Memory B cell (primary cell): ENCODE data around the gene ZNF331.

Experiments used
- ATAC-seq: fragments of 150-1000 bp; cut with Tn5 transposase; 2 replicates; pipeline ENCODE4 v1.10.0; 2021; ENCODE audit warnings: low read depth, mild to moderate bottlenecking, moderate library complexity
- DNase-seq, 2 donors: peaks; one replicate each; pipeline ENCODE4 v3.0.0; 2022; ENCODE audit warnings: low spot score in 2 of 2
- H3K27ac Mint-ChIP-seq: one replicate; pipeline ENCODE4 v1.8.0; 2022; ENCODE audit warnings: mild to moderate bottlenecking, moderate library complexity, mixed read lengths
- H3K27me3 Mint-ChIP-seq: one replicate; pipeline ENCODE4 v1.8.0; 2022; ENCODE audit warnings: mixed read lengths
- H3K36me3 Mint-ChIP-seq: one replicate; pipeline ENCODE4 v1.8.0; 2022; ENCODE audit warnings: mild to moderate bottlenecking, mixed read lengths
- H3K4me1 Mint-ChIP-seq: one replicate; pipeline ENCODE4 v1.8.0; 2022; ENCODE audit warnings: mixed read lengths
- H3K4me3 Mint-ChIP-seq: one replicate; pipeline ENCODE4 v1.8.0; 2022; ENCODE audit warnings: mild to moderate bottlenecking, moderate library complexity, mixed read lengths
- H3K9me3 Mint-ChIP-seq: one replicate; pipeline ENCODE4 v1.8.0; 2022; ENCODE audit warnings: mixed read lengths

The ZNF331 gene

GRCh38 chr19:53608381-53608780 is 70.4 kb downstream of the ZNF331 start:
- Mint-ChIP-seq H3K27me3 (no peaks in the 10 kb centered on the region), H3K4me1 (no peaks in the 10 kb centered on the region), H3K4me3 (no peak overlapping the region), H3K9me3 (peaks cover 5% of the 10 kb centered on the region), H3K36me3 (no peaks in the 10 kb centered on the region), H3K27ac (no peak overlapping the region)
- ATAC-seq = no peak
- no peak for DNase-seq

GRCh38 chr19:53612762-53613526 is 75.0 kb downstream of the ZNF331 start:
- H3K9me3 Mint-ChIP-seq = peaks cover 5% of the 10 kb centered on the region
- H3K4me1 Mint-ChIP-seq = no peaks in the 10 kb centered on the region
- no peak overlapping the region for H3K4me3 Mint-ChIP-seq
- H3K36me3 Mint-ChIP-seq = no peaks in the 10 kb centered on the region
- no peak overlapping the region for H3K27ac Mint-ChIP-seq
- no peak for ATAC-seq
- no peak for DNase-seq
- H3K27me3 Mint-ChIP-seq = no peaks in the 10 kb centered on the region

GRCh38 chr19:53621885-53622740 is 84.2 kb downstream of the ZNF331 start:
- H3K4me1 Mint-ChIP-seq = no peaks in the 10 kb centered on the region
- peaks cover 2% of the 10 kb centered on the region for H3K9me3 Mint-ChIP-seq
- no peak for ATAC-seq
- no peak overlapping the region for H3K4me3 Mint-ChIP-seq
- no peak for DNase-seq
- H3K27me3 Mint-ChIP-seq = no peaks in the 10 kb centered on the region
- no peak overlapping the region for H3K27ac Mint-ChIP-seq
- no peaks in the 10 kb centered on the region for H3K36me3 Mint-ChIP-seq

GRCh38 chr19:53624771-53625545 is 87.0 kb downstream of the ZNF331 start:
- Mint-ChIP-seq H3K4me1 (no peaks in the 10 kb centered on the region), H3K9me3 (peaks cover 2% of the 10 kb centered on the region), H3K4me3 (no peak overlapping the region), H3K36me3 (no peaks in the 10 kb centered on the region), H3K27ac (no peak overlapping the region), H3K27me3 (no peaks in the 10 kb centered on the region)
- ATAC-seq (no peak), DNase-seq (no peak)

- no peak overlapping the region for H3K4me3 Mint-ChIP-seq
- H3K36me3 Mint-ChIP-seq = no peaks in the 10 kb centered on the region
- DNase-seq = no peak
- H3K4me1 Mint-ChIP-seq = no peaks in the 10 kb centered on the region
- no peak for ATAC-seq
- peaks cover 2% of the 10 kb centered on the region for H3K9me3 Mint-ChIP-seq
- H3K27ac Mint-ChIP-seq = no peak overlapping the region
- no peaks in the 10 kb centered on the region for H3K27me3 Mint-ChIP-seq
These were observed 88.5 kb downstream of the ZNF331 start for GRCh38 chr19:53626486-53626885.

GRCh38 chr19:53626976-53627375 is 89.0 kb downstream of the ZNF331 start:
- H3K4me3 Mint-ChIP-seq = no peak overlapping the region
- DNase-seq = no peak
- H3K27ac Mint-ChIP-seq = no peak overlapping the region
- H3K27me3 Mint-ChIP-seq = no peaks in the 10 kb centered on the region
- H3K4me1 Mint-ChIP-seq = no peaks in the 10 kb centered on the region
- H3K9me3 Mint-ChIP-seq = peaks cover 3% of the 10 kb centered on the region
- ATAC-seq = no peak
- H3K36me3 Mint-ChIP-seq = peaks cover 1% of the 10 kb centered on the region
